GM21528 (cell line): ENCODE measurements around the gene CENPV.
A peak's percentile ranks its signal among the peaks of the same experiment; 100 is the strongest.

ENCODE experiments used
- ATAC-seq: cut with Tn5 transposase; IDR thresholded peaks from one replicate; pipeline ENCODE4 v1.9.1; 2021; ENCODE audit warnings: mild to moderate bottlenecking, moderate library complexity; ENCODE audit not compliant: unreplicated experiment, low FRiP score

The CENPV gene

GRCh38 chr17:16363749-16364536 is 10.7 kb upstream of the CENPV start:
- no peak for ATAC-seq

GRCh38 chr17:16361874-16362273 is 8.6 kb upstream of the CENPV start:
- no peak for ATAC-seq

- ATAC-seq, result no peak
Measured at GRCh38 chr17:16358394-16358793, 5.1 kb upstream of the CENPV start.

- no peak for ATAC-seq
Measured at GRCh38 chr17:16354585-16354984, 1.3 kb upstream of the CENPV start.

- ATAC-seq, result peak; percentile 42
Measured at GRCh38 chr17:16352667-16353316, 477 bp downstream of the CENPV start.

GRCh38 chr17:16352303-16352666 is 984 bp downstream of the CENPV start:
- ATAC-seq, result no peak

GRCh38 chr17:16351831-16352230 is 1.4 kb downstream of the CENPV start:
- no peak for ATAC-seq

- ATAC-seq, result no peak
Measured at GRCh38 chr17:16349431-16349830, 3.8 kb downstream of the CENPV start.

GRCh38 chr17:16348586-16348985 is 4.7 kb downstream of the CENPV start:
- ATAC-seq, result no peak

- no peak for ATAC-seq
Measured at GRCh38 chr17:16346721-16347271, 6.5 kb downstream of the CENPV start.

- ATAC-seq, result no peak
Measured at GRCh38 chr17:16345565-16345964, 7.7 kb downstream of the CENPV start.

- ATAC-seq, result no peak
Measured at GRCh38 chr17:16343569-16343968, 9.7 kb downstream of the CENPV start.

- no peak for ATAC-seq
Measured at GRCh38 chr17:16342979-16343378, 10.3 kb downstream of the CENPV start.

- no peak for ATAC-seq
Measured at GRCh38 chr17:16339959-16340358, 13.3 kb downstream of the CENPV start.

- no peak for ATAC-seq
Measured at GRCh38 chr17:16339402-16339801, 13.9 kb downstream of the CENPV start.

- ATAC-seq, result no peak
Measured at GRCh38 chr17:16338391-16338790, 14.9 kb downstream of the CENPV start.

- ATAC-seq, result no peak
Measured at GRCh38 chr17:16329519-16330271, 23.6 kb downstream of the CENPV start.

- ATAC-seq, result no peak
Measured at GRCh38 chr17:16328997-16329396, 24.3 kb downstream of the CENPV start.

- ATAC-seq, result no peak
Measured at GRCh38 chr17:16327018-16327417, 26.3 kb downstream of the CENPV start.

- ATAC-seq, result no peak
Measured at GRCh38 chr17:16325964-16326363, 27.3 kb downstream of the CENPV start.

- ATAC-seq, result no peak
Measured at GRCh38 chr17:16322636-16323035, 30.6 kb downstream of the CENPV start.
